Naive B cell (primary cell): ENCODE measurements around the gene ABHD5. TPM values are rescaled to one million over a fixed set of nuclear protein-coding genes. Genes with fewer than 3 reads are reported as not detected.

Source experiments
- ATAC-seq, 2 donors: fragments of 150-1000 bp; cut with Tn5 transposase; 2 replicates each; pipeline ENCODE4 v1.10.0; 2021; ENCODE audit warnings: low read depth in 2 of 2, mild to moderate bottlenecking in 2 of 2, moderate library complexity in 2 of 2
- DNase-seq: peaks from one replicate; pipeline ENCODE4 v3.0.0; 2022
- H3K27ac Mint-ChIP-seq, 6 donors: one replicate each; pipeline ENCODE4 v1.8.0; 2020 to 2022; ENCODE audit warnings: mild to moderate bottlenecking in 6 of 6, mixed read lengths in 6 of 6, moderate library complexity in 5 of 6, inconsistent platforms in 2 of 6
- H3K27me3 Mint-ChIP-seq, 3 donors: one replicate each; pipeline ENCODE4 v1.8.0; 2021 to 2022; ENCODE audit warnings: mixed read lengths in 3 of 3, mild to moderate bottlenecking in 1 of 3
- H3K36me3 Mint-ChIP-seq, 2 donors: one replicate each; pipeline ENCODE4 v1.8.0; 2020 to 2022; ENCODE audit warnings: mixed read lengths in 2 of 2, inconsistent platforms in 1 of 2, mild to moderate bottlenecking in 1 of 2
- H3K4me1 Mint-ChIP-seq, 3 donors: one replicate each; pipeline ENCODE4 v1.8.0; 2020 to 2022; ENCODE audit warnings: mixed read lengths in 3 of 3, inconsistent platforms in 1 of 3, mild to moderate bottlenecking in 1 of 3, moderate library complexity in 1 of 3
- H3K4me3 Mint-ChIP-seq, 8 donors: one replicate each; pipeline ENCODE4 v1.8.0; 2020 to 2022; ENCODE audit warnings: mild to moderate bottlenecking in 8 of 8, mixed read lengths in 8 of 8, moderate library complexity in 8 of 8, inconsistent platforms in 2 of 8
- H3K9me3 Mint-ChIP-seq, 7 donors: one replicate each; pipeline ENCODE4 v1.8.0; 2020 to 2022; ENCODE audit warnings: mixed read lengths in 7 of 7, mild to moderate bottlenecking in 5 of 7, inconsistent platforms in 2 of 7, moderate library complexity in 1 of 7
- polyA plus RNA-seq, 6 donors: library from polyadenylated mRNA; unstranded; fragments of 300-500 nt; fragmentation: Illumina TruSeq; gene quantifications; one replicate each; pipeline ENCODE4 v1.2.3, GENCODE V29; 2021; ENCODE audit warnings: low read depth in 6 of 6

The ABHD5 gene
- polyA plus RNA-seq, 6 donors from 2014 or later, result 2.9 to 11.4 (median 5.8) TPM

GRCh38 chr3:43688245-43688650, 2.5 kb upstream of the ABHD5 start:
- Mint-ChIP-seq H3K27me3 (peaks cover 0 to 4% (median 0%) of the 10 kb centered on the region in 3 donors), H3K27ac (peak overlapping the region in 2 of 6 donors; percentile 26 to 52), H3K36me3 (no peaks in the 10 kb centered on the region), H3K4me3 (peak overlapping the region in 2 of 8 donors; percentile 49 to 94), H3K4me1 (peaks cover 19 to 25% (median 23%) of the 10 kb centered on the region in 3 donors), H3K9me3 (peaks cover 0 to 4% (median 0%) of the 10 kb centered on the region in 7 donors)
- ATAC-seq (no peak), DNase-seq (no peak)

GRCh38 chr3:43689166-43689565, 1.6 kb upstream of the ABHD5 start:
- no peak for ATAC-seq
- peak overlapping the region in 1 of 6 donors; percentile 92 for H3K27ac Mint-ChIP-seq
- peaks cover 0 to under 1% (median 0%) of the 10 kb centered on the region in 3 donors for H3K27me3 Mint-ChIP-seq
- H3K36me3 Mint-ChIP-seq, result no peaks in the 10 kb centered on the region
- peak overlapping the region in 5 of 8 donors; percentile 41 to 96 (median 91) for H3K4me3 Mint-ChIP-seq
- peaks cover 0 to 4% (median 0%) of the 10 kb centered on the region in 7 donors for H3K9me3 Mint-ChIP-seq
- H3K4me1 Mint-ChIP-seq, result peaks cover 19 to 25% (median 23%) of the 10 kb centered on the region in 3 donors
- DNase-seq, result no peak

- Mint-ChIP-seq H3K4me3 (peak overlapping the region; percentile 90 to 96 (median 94)), H3K9me3 (peaks cover 0 to 4% (median 0%) of the 10 kb centered on the region in 7 donors), H3K27me3 (no peaks in the 10 kb centered on the region), H3K4me1 (peaks cover 19 to 25% (median 23%) of the 10 kb centered on the region in 3 donors), H3K27ac (peak overlapping the region; percentile 92 to 99 (median 96)), H3K36me3 (no peaks in the 10 kb centered on the region)
- DNase-seq (no peak), ATAC-seq (no peak)
Observed at GRCh38 chr3:43689766-43690399, 855 bp upstream of the ABHD5 start.

- Mint-ChIP-seq H3K27ac (peak overlapping the region; percentile 17 to 99 (median 90)), H3K4me3 (peak overlapping the region; percentile 80 to 94 (median 92)), H3K4me1 (peaks cover 19 to 27% (median 25%) of the 10 kb centered on the region in 3 donors), H3K9me3 (peaks cover 0 to 4% (median 0%) of the 10 kb centered on the region in 7 donors), H3K27me3 (no peaks in the 10 kb centered on the region), H3K36me3 (no peaks in the 10 kb centered on the region)
- DNase-seq (peak; percentile 44), ATAC-seq (peak; percentile 19 to 20)
Observed at GRCh38 chr3:43691120-43691995, 620 bp downstream of the ABHD5 start.

- H3K27ac Mint-ChIP-seq, result peak overlapping the region in 2 of 6 donors; percentile 63 to 92
- DNase-seq (no peak), ATAC-seq (no peak)
- peaks cover 19 to 28% (median 25%) of the 10 kb centered on the region in 3 donors for H3K4me1 Mint-ChIP-seq
- H3K4me3 Mint-ChIP-seq, result peak overlapping the region in 6 of 8 donors; percentile 80 to 91 (median 86)
- H3K9me3 Mint-ChIP-seq, result peaks cover 0 to 4% (median 0%) of the 10 kb centered on the region in 7 donors
- no peaks in the 10 kb centered on the region for H3K27me3 Mint-ChIP-seq
- no peaks in the 10 kb centered on the region for H3K36me3 Mint-ChIP-seq
Observed at GRCh38 chr3:43692085-43692855, 1.5 kb downstream of the ABHD5 start.

- peak overlapping the region in 3 of 8 donors; percentile 43 to 89 (median 47) for H3K4me3 Mint-ChIP-seq
- H3K27me3 Mint-ChIP-seq, result no peaks in the 10 kb centered on the region
- ATAC-seq, result no peak
- no peaks in the 10 kb centered on the region for H3K36me3 Mint-ChIP-seq
- peaks cover 0 to 4% (median 0%) of the 10 kb centered on the region in 7 donors for H3K9me3 Mint-ChIP-seq
- H3K4me1 Mint-ChIP-seq, result peaks cover 19 to 28% (median 25%) of the 10 kb centered on the region in 3 donors
- DNase-seq, result no peak
- no peak overlapping the region for H3K27ac Mint-ChIP-seq
Observed at GRCh38 chr3:43692971-43693370, 2.2 kb downstream of the ABHD5 start.

- Mint-ChIP-seq H3K9me3 (peaks cover 0 to 4% (median 0%) of the 10 kb centered on the region in 7 donors), H3K27ac (no peak overlapping the region), H3K4me1 (peaks cover 19 to 28% (median 25%) of the 10 kb centered on the region in 3 donors), H3K36me3 (peaks cover 0 to 3% of the 10 kb centered on the region in 2 donors), H3K27me3 (no peaks in the 10 kb centered on the region), H3K4me3 (peak overlapping the region in 3 of 8 donors; percentile 48 to 89 (median 62))
- DNase-seq, result no peak
- ATAC-seq, result no peak
Observed at GRCh38 chr3:43693594-43693993, 2.9 kb downstream of the ABHD5 start.

- DNase-seq, result no peak
- no peak for ATAC-seq
- H3K4me1 Mint-ChIP-seq, result peaks cover 14 to 23% (median 14%) of the 10 kb centered on the region in 3 donors
- H3K27me3 Mint-ChIP-seq, result no peaks in the 10 kb centered on the region
- no peak overlapping the region for H3K4me3 Mint-ChIP-seq
- peaks cover 0 to 15% of the 10 kb centered on the region in 2 donors for H3K36me3 Mint-ChIP-seq
- H3K27ac Mint-ChIP-seq, result no peak overlapping the region
- no peaks in the 10 kb centered on the region for H3K9me3 Mint-ChIP-seq
Observed at GRCh38 chr3:43695443-43695842, 4.7 kb downstream of the ABHD5 start.

- ATAC-seq (no peak), DNase-seq (no peak)
- Mint-ChIP-seq H3K27ac (peak overlapping the region in 1 of 6 donors; percentile 18), H3K4me3 (no peak overlapping the region), H3K27me3 (no peaks in the 10 kb centered on the region), H3K9me3 (no peaks in the 10 kb centered on the region), H3K36me3 (peaks cover 0 to 15% of the 10 kb centered on the region in 2 donors), H3K4me1 (peaks cover 11 to 18% (median 12%) of the 10 kb centered on the region in 3 donors)
Observed at GRCh38 chr3:43695863-43696262, 5.1 kb downstream of the ABHD5 start.

- peaks cover 10 to 16% (median 12%) of the 10 kb centered on the region in 3 donors for H3K4me1 Mint-ChIP-seq
Observed at GRCh38 chr3:43696441-43696840, 5.7 kb downstream of the ABHD5 start.

GRCh38 chr3:43696881-43697280, 6.1 kb downstream of the ABHD5 start:
- Mint-ChIP-seq H3K36me3 (peaks cover 0 to 15% of the 10 kb centered on the region in 2 donors), H3K4me1 (peaks cover 5 to 11% (median 8%) of the 10 kb centered on the region in 3 donors), H3K4me3 (no peak overlapping the region), H3K27me3 (no peaks in the 10 kb centered on the region), H3K27ac (peak overlapping the region in 1 of 6 donors; percentile 57), H3K9me3 (no peaks in the 10 kb centered on the region)
- no peak for ATAC-seq
- no peak for DNase-seq

More at GRCh38 chr3:43696441-43696840, 5.7 kb downstream of the ABHD5 start:
- Mint-ChIP-seq H3K36me3 (peaks cover 0 to 15% of the 10 kb centered on the region in 2 donors), H3K9me3 (no peaks in the 10 kb centered on the region), H3K27me3 (no peaks in the 10 kb centered on the region), H3K4me3 (no peak overlapping the region), H3K27ac (no peak overlapping the region)
- no peak for DNase-seq
- no peak for ATAC-seq

- Mint-ChIP-seq H3K4me3 (no peak overlapping the region), H3K4me1 (peaks cover 4 to 13% (median 7%) of the 10 kb centered on the region in 3 donors), H3K27me3 (no peaks in the 10 kb centered on the region), H3K36me3 (peaks cover 0 to 19% of the 10 kb centered on the region in 2 donors), H3K27ac (no peak overlapping the region), H3K9me3 (no peaks in the 10 kb centered on the region)
- peak; percentile 51 to 56 for ATAC-seq
- DNase-seq, result no peak
Observed at GRCh38 chr3:43699864-43700263, 9.1 kb downstream of the ABHD5 start.
